ENCODE measurements around the gene TNFRSF1A. TPM values are rescaled to one million over a fixed set of nuclear protein-coding genes. Genes with fewer than 3 reads are reported as not detected.

TNFRSF1A gene
- total RNA-seq, 2 experiments from 2014 or later, result 60.2 to 62.7 TPM

DNA sequence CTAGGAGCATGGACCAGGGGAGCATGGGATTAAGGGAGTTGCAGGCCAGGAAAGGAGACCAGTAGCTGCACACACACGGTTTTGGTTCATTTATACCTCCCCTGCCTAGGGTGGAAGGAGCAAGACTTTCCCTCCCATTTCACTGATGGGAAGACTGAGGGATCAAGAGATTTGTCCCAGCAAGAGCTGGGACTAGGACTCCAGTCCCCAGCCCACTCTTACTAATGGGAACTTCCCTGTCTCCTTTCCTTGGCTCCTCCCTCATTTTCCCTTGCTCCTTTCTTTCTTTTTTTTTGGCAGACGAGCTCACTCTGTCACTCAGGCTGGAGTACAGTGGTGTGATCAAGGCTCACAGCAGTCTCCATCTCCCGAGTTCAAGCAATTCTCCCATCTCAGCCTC, 20.5 kb upstream of the TNFRSF1A start:
- CTCF ChIA-PET, result interaction anchor here (0.6 to 1.6 kb wide), 5 partner anchors 11 to 301 kb away, joined by 3 to 4 read pairs (median 4); no protein-coding TSS in a partner anchor

DNA sequence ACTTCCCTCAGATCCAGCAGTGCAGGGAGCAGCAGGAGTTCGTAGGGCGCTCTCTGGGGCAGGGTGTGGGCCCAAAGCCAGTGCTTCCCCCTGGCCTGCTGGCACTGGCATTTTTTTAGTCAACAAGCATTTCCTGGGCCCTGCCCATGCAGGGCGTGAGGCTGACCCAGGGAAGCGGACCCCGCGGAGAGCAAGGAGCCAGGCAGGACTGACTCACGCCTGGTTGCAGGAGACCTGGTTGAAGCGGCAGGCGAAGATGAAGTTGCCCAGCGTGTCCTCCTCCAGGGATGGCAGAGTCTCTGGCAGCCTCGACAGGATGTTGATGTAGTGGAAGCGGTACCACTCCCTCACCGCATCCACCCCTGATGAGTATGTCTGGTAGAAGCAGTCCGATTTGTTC, 20.0 kb upstream of the TNFRSF1A start:
- ChIA-PET POLR2A (no interaction called here), CTCF (interaction anchor here (0.6 to 1.0 kb wide), 2 partner anchors 12 to 27 kb away, joined by 3 read pairs; no protein-coding TSS in a partner anchor)

More for the DNA sequence above, 20.5 kb upstream of the TNFRSF1A start:
- POLR2A ChIA-PET, result interaction anchor here (1.1 kb wide), 1 partner anchor 26 kb away, joined by 3 read pairs; no protein-coding TSS in a partner anchor

DNA sequence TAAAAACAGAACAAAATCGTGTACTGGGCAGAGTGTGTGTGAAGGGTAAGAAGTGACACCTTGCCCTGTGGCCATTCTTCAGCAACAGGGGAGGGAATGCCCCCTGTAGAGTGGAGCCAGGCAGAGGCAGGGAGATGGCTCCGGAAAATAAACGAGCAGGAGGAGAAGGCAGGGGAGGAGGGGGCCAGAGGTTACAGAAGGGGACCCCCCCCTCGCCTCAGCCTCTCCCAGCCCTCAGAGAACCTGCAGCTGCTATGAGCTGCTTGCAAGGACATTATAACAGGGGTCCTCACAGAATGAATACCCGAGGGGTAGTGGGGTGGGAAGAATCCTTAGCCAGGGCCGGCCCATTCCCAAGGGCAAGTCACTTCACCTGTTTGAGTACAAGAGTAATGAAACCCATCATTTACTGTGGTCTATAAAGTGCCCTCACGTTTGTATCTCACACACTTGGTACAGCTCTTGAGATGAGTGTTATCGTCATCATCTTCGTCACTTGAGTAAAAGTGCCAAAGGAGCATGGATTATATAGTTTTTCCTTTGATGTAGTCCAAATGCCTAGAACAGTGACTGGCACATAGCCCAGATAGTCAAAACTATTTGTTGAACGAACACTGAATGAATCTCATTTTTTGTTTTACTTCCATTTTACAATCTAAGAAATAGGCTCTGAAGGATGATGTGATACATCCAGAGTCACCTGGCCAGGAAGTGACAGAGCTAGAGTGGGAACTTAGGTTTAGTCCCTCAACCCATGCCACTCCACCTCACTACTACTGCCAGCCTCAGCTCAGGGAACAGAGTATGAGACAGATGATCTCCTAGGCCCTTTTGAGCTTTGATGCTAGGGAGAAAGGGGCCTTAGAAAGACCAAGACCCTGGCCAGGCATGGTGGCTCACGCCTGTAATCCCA, 19.0 kb upstream of the TNFRSF1A start:
- ChIA-PET CTCF (interaction anchor here (0.6 to 0.7 kb wide), 2 partner anchors 15 to 26 kb away, joined by 3 read pairs; no protein-coding TSS in a partner anchor), POLR2A (no interaction called here)

DNA sequence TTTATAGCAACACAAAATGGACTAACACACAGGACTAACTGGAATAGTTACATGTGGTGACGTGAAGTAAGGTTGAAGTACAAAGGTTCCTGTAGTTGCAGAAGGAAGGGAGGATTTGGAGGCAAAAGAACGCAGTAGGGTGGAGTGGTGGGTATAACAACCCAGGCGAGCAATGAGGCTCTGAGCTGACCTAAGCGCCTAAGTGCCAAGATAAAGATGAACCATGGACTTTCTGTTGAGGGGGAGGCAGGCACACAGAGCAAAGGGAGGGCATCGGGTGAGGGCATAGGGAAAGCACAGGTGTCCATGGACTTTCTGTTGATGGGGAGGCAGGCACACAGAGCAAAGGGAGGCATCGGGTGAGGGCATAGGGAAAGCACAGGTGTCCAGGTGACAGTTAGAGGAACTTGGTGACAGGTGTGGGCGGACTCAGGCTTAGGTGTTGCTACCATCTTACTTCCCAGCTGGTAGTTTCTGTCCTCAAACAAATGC, 18.2 kb upstream of the TNFRSF1A start:
- POLR2A ChIA-PET, result no interaction called here
- CTCF ChIA-PET, result interaction anchor here (0.7 kb wide), 1 partner anchor 16 kb away, joined by 3 read pairs; no protein-coding TSS in a partner anchor

DNA sequence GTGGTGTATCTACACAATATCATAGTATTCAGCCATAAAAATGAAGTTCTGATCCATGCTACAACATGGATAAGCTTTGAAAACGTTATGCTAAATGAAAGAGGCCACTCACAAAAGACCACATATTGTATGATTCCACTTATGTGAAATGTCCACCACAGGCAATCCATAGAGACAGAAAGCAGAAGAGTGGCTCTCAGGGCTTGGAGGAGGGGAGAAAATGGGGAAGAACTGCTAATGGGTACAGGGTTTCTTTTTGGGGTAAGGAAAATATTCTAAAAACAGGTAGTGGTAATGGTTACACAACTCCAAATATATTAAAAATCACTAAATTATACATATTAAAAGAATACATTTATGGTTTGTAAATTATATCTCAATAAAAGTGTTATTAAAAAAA, 17.0 kb upstream of the TNFRSF1A start:
- POLR2A ChIA-PET, result no interaction called here

DNA sequence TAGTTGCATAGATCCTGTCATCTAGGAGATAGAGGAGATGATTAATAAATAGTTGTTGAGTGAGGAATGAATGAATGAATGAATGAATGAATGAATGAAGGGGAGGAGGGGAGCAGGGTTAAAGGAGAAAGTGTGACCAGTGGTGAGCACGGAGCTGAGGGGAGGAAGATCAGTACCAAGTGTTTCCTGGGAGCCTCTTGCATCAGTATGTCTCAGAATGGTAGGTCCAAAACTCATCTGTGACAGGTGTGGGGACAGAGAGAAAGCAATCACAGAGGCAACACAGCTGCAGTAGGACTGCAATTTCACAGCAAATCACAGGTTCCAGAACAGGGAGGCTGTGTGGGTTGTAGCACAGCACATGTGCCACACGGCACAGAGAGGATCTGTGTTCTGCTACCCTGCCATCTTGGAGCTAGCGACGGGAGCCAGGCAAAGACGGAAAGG, 14.5 kb upstream of the TNFRSF1A start:
- CTCF ChIA-PET, result interaction anchor here (0.9 kb wide), 1 partner anchor 11 kb away, joined by 3 read pairs; no protein-coding TSS in a partner anchor

More for the DNA sequence above, 17.0 kb upstream of the TNFRSF1A start:
- CTCF ChIA-PET, result interaction anchor here (0.7 to 1.0 kb wide), 2 partner anchors 17 to 44 kb away, joined by 3 to 5 read pairs; partner anchors contain the start of gene TNFRSF1A

DNA sequence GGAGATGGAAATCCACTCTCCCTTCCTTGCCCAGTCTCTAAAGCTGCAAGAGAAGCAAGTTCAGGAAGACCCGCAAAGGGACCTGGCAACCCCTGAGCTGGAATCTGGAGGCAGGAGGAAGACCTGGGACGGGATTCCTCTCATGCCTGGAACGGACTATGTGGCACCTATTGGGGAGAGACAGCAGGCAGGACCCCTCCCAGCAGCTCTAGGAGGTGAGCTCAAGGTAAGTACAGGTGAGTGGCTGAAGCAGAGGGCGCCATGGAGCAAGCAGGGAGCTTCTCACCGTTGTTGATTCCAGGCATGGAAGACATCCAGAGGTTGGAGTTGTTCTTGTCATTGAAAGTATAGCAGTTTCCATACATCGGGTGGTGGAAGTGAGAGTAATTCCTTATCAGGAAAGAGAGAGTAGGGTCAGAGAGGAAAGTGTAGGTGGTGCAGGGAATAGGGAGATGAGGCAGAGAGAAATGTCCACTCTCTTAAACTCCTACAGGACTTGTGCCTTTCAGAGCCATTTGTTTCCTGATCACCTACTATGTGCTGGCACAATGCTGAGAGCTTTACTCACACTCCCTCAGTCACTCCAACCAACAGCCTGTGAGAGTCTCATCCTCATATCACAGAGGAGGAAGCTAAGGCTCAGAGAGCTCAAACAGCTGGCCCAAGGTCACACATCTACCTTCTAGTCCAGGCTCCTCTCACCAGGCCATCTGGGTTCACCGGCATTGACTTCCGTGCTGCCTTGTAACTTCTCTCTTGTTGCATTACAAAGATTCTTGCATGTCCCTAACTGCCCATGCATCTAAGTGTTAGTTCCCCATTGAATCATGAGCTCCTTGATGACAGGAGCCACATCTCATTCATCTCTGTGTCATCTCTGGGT, 13.9 kb upstream of the TNFRSF1A start:
- CTCF ChIA-PET, result interaction anchor here (0.8 to 1.0 kb wide), 2 partner anchors 12 to 19 kb away, joined by 3 read pairs; no protein-coding TSS in a partner anchor
- POLR2A ChIA-PET, result interaction anchor here (0.6 kb wide), 1 partner anchor 47 kb away, joined by 5 read pairs; no protein-coding TSS in a partner anchor

More for the DNA sequence above, 14.5 kb upstream of the TNFRSF1A start:
- POLR2A ChIA-PET, result interaction anchor here (0.6 kb wide), 1 partner anchor 47 kb away, joined by 5 read pairs; no protein-coding TSS in a partner anchor

DNA sequence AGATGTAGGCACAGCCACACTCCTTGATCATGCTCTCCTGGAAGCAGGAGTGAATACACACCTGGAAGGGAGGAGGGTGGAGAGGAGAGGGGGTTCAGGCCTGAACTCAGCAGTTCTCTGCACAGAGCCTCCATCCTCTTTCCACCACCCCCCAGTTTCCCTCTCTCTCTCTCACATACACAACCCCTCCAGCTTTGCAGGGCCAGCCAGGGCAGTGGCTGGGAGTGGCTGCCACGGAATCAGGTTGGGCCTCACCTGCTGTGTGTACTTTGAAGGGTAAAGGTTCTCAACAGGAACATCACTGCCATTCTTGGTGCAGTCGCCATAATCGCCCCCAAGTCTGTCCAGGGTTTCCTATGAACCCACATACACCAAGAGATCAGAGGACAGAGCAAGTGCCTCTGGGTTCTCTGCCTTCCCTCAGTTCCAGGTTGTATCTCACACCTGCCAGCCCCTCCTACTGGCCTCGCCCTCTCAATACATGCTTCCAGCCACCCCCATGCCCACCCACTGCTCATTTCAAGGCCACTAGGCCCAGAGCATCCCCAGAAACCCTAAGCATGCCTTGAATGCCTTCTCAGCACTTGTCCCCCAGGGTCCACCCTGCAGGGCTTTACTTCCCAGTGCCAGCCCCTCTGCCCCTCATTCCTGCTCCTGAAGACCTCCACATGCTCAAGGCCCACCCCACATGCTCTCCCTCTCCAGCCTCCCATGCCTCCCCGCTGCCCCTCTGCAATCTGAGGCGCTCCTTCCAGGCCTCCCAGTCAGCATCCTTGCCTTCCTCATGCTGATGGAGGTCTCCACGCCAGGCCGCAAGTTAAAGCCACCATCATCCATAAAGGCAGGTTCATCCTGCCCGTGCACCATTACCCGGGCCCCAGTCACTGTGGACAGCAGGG, 12.9 kb upstream of the TNFRSF1A start:
- POLR2A ChIA-PET, result no interaction called here

DNA sequence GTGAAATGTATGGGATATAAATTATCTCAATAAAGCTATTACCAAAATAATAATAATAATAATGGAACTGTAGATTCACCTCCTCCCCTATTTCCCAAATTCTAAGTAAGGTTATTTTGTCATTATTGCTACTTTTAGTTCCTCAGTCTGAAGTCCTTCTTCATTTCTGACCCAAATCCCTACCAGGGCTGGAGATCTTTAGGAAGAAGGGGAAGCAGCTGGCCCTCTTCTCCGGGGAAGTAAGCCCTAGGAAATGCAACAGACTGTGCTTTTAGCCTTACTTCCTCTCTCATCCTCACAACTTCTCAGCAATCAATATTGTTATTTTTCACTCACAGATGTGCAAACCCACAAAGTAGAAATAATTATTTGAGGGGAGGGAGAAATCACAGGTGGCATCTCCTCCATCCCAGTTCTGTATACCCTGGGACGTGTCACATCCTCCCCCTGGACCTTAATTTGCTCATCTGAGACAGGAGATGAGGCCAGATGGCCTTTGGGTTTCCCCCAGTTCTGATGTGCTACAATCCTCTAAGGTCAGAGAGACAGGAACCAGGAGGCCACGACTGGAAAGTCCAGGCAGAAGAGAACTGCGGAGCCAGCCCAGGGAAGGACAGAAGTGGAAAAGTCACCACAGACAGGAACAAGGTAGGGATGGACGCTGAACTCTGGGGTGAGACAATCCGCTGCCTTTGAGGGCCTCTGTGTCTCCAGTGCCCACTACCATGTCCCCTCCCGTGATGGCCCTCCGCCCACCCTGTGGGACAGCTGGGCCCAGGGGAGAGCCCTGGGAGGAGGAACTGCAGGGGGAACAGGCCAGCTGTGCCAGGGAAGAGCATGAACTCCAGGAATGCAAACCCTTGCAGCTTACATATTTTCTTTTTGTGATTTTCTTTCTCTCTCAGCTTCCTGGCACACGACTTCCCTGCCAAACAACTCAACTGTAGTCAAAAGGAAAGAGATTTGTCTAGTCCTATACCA, 10.6 kb upstream of the TNFRSF1A start:
- POLR2A ChIA-PET, result no interaction called here

More for the DNA sequence above, 12.9 kb upstream of the TNFRSF1A start:
- CTCF ChIA-PET, result interaction anchor here (0.8 to 1.0 kb wide), 2 partner anchors 13 to 18 kb away, joined by 3 read pairs; no protein-coding TSS in a partner anchor

DNA sequence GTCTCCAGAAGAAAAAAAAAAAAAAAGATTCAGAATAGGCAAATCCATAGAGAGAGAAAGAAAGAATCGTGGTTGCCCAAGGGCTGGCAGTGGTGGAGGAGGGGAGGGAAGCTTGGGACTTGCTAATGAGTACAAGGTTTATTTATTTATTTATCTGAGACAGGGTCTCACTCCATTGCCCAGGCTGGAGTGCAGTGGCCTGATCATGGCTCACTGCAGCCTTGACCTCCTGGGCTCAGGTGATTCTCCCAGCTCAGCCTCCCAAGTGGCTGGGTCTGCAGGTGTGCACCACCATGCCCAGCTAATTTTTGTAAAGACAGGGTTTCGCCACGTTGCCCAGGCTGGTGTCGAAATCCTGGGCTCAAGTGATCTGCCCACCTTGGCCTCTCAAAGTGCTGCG, 9.7 kb upstream of the TNFRSF1A start:
- POLR2A ChIA-PET, result interaction anchor here (0.5 kb wide), 1 partner anchor 31 kb away, joined by 3 read pairs; no protein-coding TSS in a partner anchor
- CTCF ChIA-PET, result interaction anchor here (1.4 kb wide), 1 partner anchor 16 kb away, joined by 4 read pairs; no protein-coding TSS in a partner anchor

More for the DNA sequence above, 10.6 kb upstream of the TNFRSF1A start:
- CTCF ChIA-PET, result interaction anchor here (1.4 kb wide), 1 partner anchor 15 kb away, joined by 4 read pairs; no protein-coding TSS in a partner anchor

DNA sequence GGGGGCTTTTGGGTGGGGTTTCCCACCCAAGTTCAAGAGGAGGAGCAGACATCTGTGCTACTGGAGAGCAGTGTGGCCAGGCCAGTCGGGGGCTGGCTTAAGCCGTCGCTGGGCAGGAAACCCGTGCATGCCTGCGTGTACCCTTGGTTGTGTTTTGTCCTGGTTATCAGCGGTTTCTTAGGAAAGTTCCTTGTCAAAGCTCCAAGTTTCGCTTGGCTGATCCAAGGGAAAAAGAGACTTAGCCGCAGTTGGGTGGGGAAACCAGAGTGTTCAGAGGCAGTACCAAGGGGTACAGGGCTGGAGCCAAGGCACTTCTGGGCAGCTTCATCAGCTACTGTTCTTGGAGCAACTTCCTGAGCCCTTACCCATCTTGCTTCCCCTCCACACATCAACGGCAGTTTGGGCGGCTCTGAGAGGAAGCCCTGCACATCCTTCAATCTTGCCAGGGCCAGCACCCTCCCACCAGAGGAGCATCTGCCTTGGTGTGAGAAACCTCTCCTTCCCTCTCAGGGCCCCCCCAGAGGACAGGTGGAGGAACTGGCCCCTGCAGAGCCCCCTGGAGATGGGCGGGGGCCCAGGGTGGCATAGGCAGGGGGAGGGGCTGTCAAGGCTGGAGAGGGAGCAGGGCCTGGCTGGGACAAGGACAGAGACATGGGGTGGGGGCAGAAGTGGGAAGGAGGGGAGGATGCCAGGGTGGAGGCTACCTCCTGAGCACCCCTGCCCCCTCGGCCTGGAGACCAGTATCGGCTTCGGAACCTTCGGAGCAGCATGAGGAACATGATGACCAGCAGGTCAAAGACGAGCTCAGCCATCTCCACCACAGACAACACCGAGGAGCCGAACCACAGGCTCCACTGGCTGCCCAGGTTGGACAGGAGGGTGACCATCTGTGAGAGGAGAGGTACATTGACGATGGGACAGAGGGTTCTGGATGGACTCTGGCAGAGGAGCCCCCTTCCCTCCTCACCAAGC, 5.8 kb upstream of the TNFRSF1A start:
- ChIA-PET CTCF (interaction anchor here (0.8 to 1.0 kb wide), 2 partner anchors 15 to 39 kb away, joined by 3 read pairs; no protein-coding TSS in a partner anchor), POLR2A (no interaction called here)

DNA sequence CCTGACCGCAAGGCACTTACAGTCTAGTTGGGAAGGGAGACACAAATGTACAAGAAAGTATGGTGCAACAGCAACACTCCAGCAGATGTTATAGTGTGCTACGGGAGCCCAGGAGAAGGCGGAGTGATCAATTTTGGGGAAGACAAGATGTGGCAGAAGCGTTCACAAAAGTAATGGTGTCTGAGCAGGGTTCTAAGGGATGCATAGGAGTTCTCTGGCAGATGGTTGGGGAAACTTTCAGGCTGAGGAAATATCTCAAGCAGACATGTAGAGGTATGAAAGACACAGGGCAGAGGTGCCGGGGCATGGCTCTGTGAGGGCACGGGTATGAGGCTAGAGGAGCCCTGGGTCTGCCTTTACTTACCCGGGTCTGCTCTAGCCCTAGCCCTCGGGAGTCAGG, 5.1 kb upstream of the TNFRSF1A start:
- CTCF ChIA-PET, result no interaction called here

DNA sequence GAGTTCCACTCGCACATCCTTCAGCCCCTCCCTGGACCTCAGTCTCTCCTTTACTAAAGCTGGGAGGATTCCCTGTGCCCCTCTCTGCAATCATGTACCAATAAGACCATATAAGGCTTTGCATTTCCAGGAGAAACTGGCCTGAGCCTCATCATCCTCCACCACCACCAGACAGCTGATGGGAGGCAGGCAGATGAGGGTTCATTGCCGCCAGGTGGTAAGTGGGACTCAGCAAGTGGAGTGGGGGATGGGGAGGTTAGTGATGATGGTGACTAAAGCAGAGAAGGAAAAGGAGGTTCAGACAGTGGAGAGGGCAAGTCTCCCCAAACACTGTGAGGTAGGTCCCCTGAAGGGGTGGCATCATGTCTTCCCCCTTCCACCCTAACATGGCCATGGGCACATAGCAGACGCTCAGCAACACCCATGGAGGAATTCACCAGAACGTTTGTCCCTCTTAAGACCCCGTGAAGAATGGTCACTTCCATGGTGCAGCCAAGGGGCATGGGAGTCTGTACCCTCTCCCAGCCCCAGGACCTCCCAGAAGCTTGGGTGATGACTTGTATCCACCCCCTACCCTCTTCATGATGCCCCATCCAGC, 4.5 kb upstream of the TNFRSF1A start:
- ChIA-PET POLR2A (interaction anchor here (0.5 to 1.0 kb wide), 2 partner anchors 13 to 353 kb away, joined by 3 read pairs; no protein-coding TSS in a partner anchor), CTCF (interaction anchor here (1.2 to 1.3 kb wide), 2 partner anchors 10 to 186 kb away, joined by 3 read pairs; no protein-coding TSS in a partner anchor)

More for the DNA sequence above, 5.1 kb upstream of the TNFRSF1A start:
- POLR2A ChIA-PET, result no interaction called here

DNA sequence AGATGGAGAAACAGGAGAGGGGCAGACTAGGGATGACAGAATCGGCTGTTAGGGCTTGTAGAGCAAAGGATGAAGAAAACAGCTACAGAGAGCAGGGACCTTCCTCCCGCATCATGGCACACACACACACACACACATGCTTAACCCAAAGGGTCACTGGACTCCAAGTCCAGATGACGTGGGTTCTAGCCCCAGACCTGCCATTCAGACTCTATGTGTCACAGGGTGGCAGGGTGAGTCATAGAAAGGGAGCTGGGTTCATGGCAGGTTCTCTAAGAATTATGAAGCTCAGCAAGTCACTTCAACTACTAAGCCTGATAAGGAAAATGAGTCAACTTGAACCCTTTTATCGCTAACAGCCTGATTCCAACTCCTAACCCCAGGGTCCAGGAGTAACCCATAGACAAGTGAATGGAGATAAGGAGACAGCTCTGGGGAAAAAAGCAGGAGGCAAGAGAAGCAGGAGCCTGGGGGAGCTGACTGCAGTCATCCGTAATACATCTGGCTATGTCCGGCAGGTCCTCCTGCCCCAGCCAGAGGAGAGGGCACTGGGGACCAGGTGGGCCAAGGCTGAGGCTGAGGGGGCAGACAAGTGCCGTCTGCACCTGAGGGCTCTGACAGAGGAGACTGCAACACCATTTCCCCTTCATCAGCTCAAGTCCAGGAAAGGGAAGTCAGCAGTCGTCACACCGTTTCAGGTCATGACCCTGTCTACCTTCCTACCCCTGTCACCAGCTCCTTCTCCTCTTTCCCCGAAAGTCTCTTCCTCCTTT, 3.6 kb upstream of the TNFRSF1A start:
- ChIA-PET CTCF (interaction anchor here (1.0 to 1.3 kb wide), 5 partner anchors 9 to 187 kb away, joined by 3 to 5 read pairs (median 3); no protein-coding TSS in a partner anchor), POLR2A (interaction anchor here (0.5 to 1.2 kb wide), 4 partner anchors 9 to 189 kb away, joined by 3 to 5 read pairs (median 3); partner anchors contain the start of gene GAPDH)
